ENCODE results near the gene MRM2.

MRM2 gene

GRCh38 chr7:2225336-2225735 lies 16.7 kb downstream of the MRM2 start:
- DNase-seq (ENCODE audit: extremely low read depth in 1 of 2, low read depth in 1 of 2): no peak

GRCh38 chr7:2224934-2225333 lies 17.1 kb downstream of the MRM2 start:
- no peak for DNase-seq (ENCODE audit: extremely low read depth in 1 of 2, low read depth in 1 of 2)

DNA sequence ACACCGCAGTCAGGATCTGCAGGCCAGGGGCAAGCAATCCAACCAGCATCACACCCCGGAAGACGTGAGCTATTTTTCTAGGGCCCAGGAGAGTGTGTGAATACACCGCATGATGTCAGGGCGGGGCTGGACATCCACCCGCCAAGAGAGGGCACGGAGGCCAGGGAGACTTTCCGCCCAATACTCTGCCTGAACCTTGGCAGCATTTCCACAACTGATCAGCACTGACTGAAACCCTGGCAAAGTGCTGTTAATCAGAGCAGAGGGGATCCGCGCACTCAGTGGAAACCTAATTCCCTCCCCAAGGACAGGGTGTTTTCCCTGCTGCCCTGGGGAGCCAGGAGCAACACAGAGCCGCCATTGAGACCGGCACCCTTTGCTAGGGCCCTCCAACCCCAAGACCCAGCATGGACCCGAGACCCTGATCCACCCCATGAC lies 17.5 kb downstream of the MRM2 start:
- no peak for DNase-seq (ENCODE audit: extremely low read depth in 1 of 2, low read depth in 1 of 2)

- no peak for DNase-seq (ENCODE audit: extremely low read depth in 1 of 2, low read depth in 1 of 2)
These were observed 18.7 kb downstream of the MRM2 start for GRCh38 chr7:2223321-2223720.

- DNase-seq (ENCODE audit: extremely low read depth in 1 of 2, low read depth in 1 of 2): no peak
These were observed 19.5 kb downstream of the MRM2 start for GRCh38 chr7:2222516-2222915.

GRCh38 chr7:2220954-2221353 lies 21.1 kb downstream of the MRM2 start:
- no peak for DNase-seq (ENCODE audit: extremely low read depth in 1 of 2, low read depth in 1 of 2)

GRCh38 chr7:2220506-2220905 lies 21.5 kb downstream of the MRM2 start:
- no peak for DNase-seq (ENCODE audit: extremely low read depth in 1 of 2, low read depth in 1 of 2)

DNA sequence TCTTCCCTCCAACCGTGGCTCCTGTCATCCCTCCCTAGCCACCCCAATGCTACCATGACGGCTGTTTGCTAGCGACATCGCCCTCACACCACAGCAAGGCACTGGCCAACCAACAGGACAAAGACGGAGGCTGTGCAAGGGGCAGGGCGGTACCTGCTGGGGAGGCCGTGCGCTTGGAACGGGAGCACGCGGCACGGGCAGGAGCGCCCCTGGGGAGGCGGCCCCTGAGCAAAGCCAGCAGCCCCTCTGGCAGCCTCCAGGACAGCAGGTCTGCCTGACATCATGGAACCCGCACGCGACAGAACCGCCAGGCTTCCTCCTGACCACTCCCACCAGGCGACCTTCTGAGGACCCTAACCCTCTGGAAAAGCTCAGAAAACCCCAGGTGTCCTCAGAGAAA lies 22.0 kb downstream of the MRM2 start:
- no peak for DNase-seq (ENCODE audit: extremely low read depth in 1 of 2, low read depth in 1 of 2)

- no peak for DNase-seq (ENCODE audit: extremely low read depth in 1 of 2, low read depth in 1 of 2)
These were observed 22.4 kb downstream of the MRM2 start for GRCh38 chr7:2219606-2220005.

DNA sequence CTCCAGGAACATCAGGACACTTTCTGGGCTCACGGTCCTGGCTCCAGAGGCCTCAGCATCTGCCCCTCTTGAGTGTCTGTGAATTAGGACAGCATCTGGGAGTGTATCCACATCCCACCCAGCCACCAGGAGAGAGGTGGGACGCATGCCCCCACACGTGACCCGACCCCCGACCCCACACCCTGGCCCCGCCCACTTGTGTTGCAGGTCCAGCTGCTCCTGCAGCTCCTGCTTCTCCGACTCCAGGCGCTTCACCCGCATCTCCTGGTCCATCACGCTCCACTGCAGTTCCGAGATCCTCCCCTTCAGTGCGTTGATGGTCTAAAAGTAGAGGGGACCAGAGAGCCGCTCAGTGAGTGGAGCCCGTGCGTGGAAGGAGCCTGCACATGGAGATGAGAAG lies 22.9 kb downstream of the MRM2 start:
- no peak for DNase-seq (ENCODE audit: extremely low read depth in 1 of 2, low read depth in 1 of 2)

GRCh38 chr7:2218444-2218785 lies 23.6 kb downstream of the MRM2 start:
- no peak for DNase-seq (ENCODE audit: extremely low read depth in 1 of 2, low read depth in 1 of 2)

DNA sequence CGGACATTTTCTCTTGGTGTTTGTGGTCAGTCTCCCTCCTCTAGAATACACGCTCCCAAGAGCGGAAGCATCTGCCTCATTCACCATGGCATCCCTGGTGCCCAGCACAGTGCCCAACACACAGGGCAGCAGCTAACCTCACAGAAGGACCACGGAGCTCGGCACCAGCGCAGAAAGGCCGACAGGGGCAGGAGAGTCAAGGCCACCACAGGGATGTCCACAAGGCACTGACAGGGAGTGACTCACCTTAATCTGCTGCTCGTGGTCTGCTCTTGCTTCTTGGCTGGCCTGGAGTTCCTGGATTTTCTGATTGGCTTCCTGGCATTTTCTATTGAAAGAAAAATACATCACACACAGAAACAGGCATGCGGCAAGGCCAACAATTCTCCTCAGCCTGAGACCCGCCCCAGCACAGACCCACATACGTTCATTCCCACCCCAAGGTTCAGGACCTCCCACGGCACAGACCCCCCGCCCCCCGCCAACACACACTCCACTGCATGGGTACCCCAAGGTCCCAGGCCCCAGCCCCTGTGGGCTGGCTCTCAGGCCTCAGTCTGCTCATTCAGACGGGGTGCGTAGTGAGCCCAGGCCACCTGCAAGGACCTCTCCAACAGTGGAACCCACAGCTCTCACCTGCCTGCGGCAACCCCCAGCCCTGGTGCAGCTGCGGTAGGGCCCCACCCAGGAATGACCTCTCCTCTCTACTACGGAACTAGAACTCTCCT lies 24.1 kb downstream of the MRM2 start:
- DNase-seq (ENCODE audit: extremely low read depth in 1 of 2, low read depth in 1 of 2): no peak

- DNase-seq (ENCODE audit: extremely low read depth in 1 of 2, low read depth in 1 of 2): no peak
These were observed 24.8 kb downstream of the MRM2 start for GRCh38 chr7:2217206-2217605.

DNA sequence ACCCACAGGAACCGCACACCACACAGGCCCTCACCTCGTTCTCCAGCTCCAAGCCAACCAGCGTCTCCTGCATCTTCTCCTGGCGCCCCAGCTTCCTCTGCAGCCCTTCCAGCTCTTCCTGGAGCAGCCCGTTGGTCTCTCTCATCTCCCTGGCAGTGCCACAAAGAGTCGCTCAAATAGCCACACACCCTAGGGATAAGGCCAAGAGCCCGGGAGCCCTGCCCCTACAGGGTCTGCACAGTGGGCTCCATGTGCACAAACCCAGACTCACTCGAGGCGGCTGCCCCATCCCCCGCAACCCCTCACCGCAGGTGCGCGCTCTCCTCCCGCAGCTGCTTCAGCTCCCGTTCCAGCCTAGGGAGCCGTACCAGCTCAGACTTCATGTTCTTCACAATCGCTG lies 26.2 kb downstream of the MRM2 start:
- no peak for DNase-seq (ENCODE audit: extremely low read depth in 1 of 2, low read depth in 1 of 2)

DNA sequence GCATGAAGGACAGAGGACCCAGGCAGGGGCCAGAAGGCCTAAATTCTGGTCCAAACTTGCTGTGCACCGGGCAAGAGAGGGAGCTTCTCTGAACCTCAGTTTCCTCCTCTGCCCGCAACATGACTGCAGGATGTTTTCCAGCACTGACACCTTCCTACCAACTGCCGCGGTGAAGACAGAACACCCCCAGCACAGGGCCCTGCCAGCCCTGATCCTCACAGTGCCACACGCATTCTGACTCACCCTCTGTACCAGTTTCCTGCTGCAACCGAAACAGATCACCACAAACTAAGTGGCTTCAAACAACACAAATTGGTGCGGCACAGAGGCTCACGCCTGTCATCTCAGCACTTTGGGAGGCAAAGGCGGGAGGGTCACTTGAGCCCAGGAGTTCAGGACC lies 27.4 kb downstream of the MRM2 start:
- no peak for DNase-seq (ENCODE audit: extremely low read depth in 1 of 2, low read depth in 1 of 2)

DNA sequence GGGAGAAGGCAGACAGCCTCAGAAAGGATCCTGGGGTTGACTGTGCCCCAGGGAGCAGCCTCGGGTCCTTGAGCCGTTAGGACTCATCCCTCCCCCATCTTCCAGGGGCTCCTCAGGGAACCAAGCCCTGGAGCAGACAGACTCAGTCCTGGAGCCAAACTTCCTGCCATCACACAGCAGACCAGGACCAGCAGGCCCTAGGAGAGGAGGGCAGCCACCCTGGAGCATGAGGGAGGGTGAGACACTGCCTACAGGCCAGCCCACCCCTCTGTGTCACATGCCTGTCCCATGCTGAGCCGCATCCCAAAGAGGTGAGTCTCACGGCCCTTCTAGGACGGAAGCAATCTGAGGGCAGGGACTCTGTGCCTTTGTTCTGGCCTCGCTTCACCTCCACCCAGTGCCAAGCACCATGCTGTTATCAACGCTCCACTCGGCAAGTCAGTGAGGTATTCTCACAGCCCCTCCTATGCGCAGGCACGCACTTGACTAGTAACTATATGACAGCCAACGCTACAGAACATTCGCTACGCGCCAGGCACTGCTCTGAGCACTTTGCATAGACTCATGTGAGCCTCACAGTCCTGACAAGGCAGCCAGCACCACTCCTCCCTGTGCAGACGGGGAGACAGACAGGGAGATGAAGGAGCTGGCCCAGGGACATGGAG lies 28.3 kb downstream of the MRM2 start:
- DNase-seq (ENCODE audit: extremely low read depth in 1 of 2, low read depth in 1 of 2): no peak

- no peak for DNase-seq (ENCODE audit: extremely low read depth in 1 of 2, low read depth in 1 of 2)
These were observed 29.1 kb downstream of the MRM2 start for GRCh38 chr7:2212906-2213305.

DNA sequence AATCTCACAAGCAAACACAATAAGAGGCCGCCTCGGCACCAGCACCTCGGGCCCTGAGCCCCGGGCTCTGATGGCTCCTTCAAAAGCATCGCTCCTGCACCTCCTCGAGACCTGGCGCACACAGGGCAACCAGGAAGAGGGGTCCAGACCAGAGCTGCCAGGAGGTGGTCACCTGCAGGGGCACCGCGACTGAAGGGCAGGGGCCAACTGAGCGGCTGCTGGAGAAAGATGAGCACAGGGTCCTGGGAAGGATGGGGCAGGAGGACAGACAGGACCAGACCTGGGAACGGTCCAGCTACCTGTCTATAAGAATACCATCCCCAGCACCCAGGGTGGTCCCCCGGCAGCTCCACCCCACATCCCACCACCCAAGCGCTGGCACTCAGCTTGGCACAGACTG lies 30.1 kb downstream of the MRM2 start:
- no peak for DNase-seq (ENCODE audit: extremely low read depth in 1 of 2, low read depth in 1 of 2)

- no peak for DNase-seq (ENCODE audit: extremely low read depth in 1 of 2, low read depth in 1 of 2)
These were observed 30.6 kb downstream of the MRM2 start for GRCh38 chr7:2211259-2211880.

DNA sequence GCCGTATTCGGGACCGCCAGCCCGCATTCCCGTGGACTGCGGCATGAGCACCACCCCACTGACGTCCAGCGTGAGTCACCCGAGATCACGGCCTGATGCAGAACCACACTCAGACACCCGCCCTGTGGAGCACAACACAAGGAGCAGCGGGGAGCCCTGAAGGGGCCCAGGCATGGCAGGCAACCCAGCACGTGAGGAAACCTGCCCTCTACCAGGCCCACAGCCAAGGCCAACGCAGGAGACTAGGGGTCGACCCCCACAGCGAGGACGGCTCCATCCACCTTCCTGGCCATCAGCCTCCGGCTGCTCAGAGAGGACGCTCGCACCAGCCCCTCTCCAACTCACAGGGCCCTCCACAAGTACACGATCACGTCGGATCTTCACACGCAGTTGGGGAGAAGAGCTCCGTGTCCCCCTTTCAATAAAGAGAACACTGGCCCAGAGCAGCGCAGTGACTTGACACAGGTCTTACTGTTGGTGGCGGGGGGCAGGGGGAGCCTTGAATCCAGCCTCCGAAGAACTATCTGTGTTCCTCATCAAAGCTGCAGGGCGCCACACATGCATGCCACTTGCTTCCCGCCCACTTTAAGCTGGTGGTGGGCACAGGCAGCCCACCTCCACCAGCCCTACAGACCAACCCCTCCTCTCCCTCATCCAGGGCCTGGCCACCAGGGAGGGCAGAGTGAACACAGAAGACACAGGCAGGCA lies 31.3 kb downstream of the MRM2 start:
- no peak for DNase-seq (ENCODE audit: extremely low read depth in 1 of 2, low read depth in 1 of 2)

DNA sequence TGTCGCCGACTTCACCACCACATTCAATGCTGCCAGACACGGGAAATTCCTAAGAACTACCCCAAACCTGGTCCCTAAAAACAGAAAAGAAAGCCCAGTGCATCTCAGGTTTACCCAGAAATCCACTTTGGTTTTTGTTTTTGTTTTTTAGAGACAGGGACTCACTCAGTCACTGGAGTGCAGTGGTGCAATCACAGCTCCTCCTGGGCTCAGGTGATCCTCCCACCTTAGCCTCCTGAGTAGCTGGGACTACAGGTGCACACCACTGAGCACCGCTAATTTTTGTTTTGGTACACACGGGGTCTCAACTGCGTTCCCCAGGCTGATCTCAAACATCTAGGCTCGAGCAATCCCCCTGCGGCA lies 32.1 kb downstream of the MRM2 start:
- DNase-seq (ENCODE audit: extremely low read depth in 1 of 2, low read depth in 1 of 2): no peak
